Right cardiac atrium (tissue), 5 donors: ENCODE measurements around the gene IL22RA2. TPM values are rescaled to one million over a fixed set of nuclear protein-coding genes. Genes with fewer than 3 reads are reported as not detected.
A peak's percentile ranks its signal among the peaks of the same experiment; 100 is the strongest.

Source experiments
- ATAC-seq, 2 donors: fragments of 200-7000 bp; cut with Tn5 transposase; one replicate each; pipeline versions ENCODE4 v1.8.0 to v1.9.1; 2020; ENCODE audit warnings: moderate library complexity in 2 of 2, mild to moderate bottlenecking in 1 of 2
- DNase-seq, 3 donors: peaks; one replicate each; pipeline ENCODE4 v3.0.0-alpha.2; 2020
- H3K27ac ChIP-seq: one replicate; pipeline ENCODE4 v1.5.1; 2013; ENCODE audit warnings: mild to moderate bottlenecking, low read length, control low read depth, moderate library complexity
- H3K27me3 ChIP-seq: one replicate; pipeline ENCODE4 v1.6.1; 2013; ENCODE audit not compliant: control insufficient read depth, insufficient read depth
- H3K4me1 ChIP-seq: one replicate; pipeline ENCODE4 v1.6.1; 2013; ENCODE audit warnings: low read length; ENCODE audit not compliant: control insufficient read depth, insufficient read depth
- H3K4me3 ChIP-seq: one replicate; pipeline ENCODE4 v1.5.1; 2013; ENCODE audit warnings: low read length, control low read depth
- H3K9me3 ChIP-seq: one replicate; pipeline ENCODE4 v1.6.1; 2013; ENCODE audit warnings: low read length; ENCODE audit not compliant: control insufficient read depth
- WGBS: extraction: QIAGEN DNeasy Blood & Tissue Kit; methylation state at CpG from one replicate; pipeline ENCODE4 v1.1.7; 2013; 5-methylcytosine and 5-hydroxymethylcytosine counted together
- intact Hi-C, 4 donors: fragments of 100-400 bp; cut with DNase I; formaldehyde crosslinking; loops; one replicate each; pipeline versions ENCODE4 v1.11.0 to v1.14.0; 2022 to 2023
- polyA plus RNA-seq: library from polyadenylated mRNA; stranded (reverse); fragments of 200-250 nt; gene quantifications from one replicate; pipeline ENCODE4 v1.2.3, GENCODE V29; 2013
- total RNA-seq, 4 donors: library from RNA; stranded (reverse); fragmentation: NEBNext Ultra II Directional; extraction: Animal tissue kit (Norgen Biotek cat#: 25700); gene quantifications; one replicate each; pipeline ENCODE4 v1.2.1, GENCODE V29; 2021
- donor health status: healthy with polysubstance abuse.
- donor health status: DM: no; HTN: yes; CAD: no.
- donor health status: DM: no; HTN: no; CAD: no.
- donor health status: DM: no; HTN: yes; CAD: no; lungs with severe emphysema.
- donor health status: DM: yes; HTN: yes; CAD: no.

The IL22RA2 gene
- total and polyA plus RNA-seq, 5 donors: 0.05 to 0.14 (median 0.10) TPM; not detected in 1

DNA sequence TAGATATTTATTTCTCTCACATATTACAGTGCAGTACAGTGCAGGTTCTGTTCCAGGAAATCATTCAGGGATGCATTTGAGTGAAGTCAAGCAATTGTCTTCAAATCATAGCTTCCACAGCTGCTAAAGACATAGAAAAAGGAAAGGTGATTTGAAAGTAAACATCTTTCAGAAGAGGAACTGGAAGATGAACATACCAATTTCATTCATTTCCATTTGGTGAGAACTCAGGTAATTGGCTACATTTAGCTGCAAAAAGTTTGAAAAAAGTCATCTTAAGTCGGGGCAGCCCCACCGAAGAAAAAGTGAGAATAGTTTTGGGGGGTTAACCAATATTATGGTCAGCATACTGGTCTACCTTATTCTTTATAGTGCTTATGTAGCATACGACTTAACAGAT, 67.3 kb downstream of the IL22RA2 start:
- Histone ChIP-seq H3K9me3 (no peaks in the 10 kb centered on the region), H3K4me1 (no peaks in the 10 kb centered on the region), H3K27ac (no peak overlapping the region), H3K27me3 (no peaks in the 10 kb centered on the region), H3K4me3 (no peak overlapping the region)
- ATAC-seq (no peak), DNase-seq (no peak)
- WGBS: 86% methylated on average over 3 of the region's 3 CpGs
- intact Hi-C loops: loop anchor here in 1 of 4 donors (10.0 kb wide), 1 partner anchor 209 kb away; no protein-coding TSS in a partner anchor

DNA sequence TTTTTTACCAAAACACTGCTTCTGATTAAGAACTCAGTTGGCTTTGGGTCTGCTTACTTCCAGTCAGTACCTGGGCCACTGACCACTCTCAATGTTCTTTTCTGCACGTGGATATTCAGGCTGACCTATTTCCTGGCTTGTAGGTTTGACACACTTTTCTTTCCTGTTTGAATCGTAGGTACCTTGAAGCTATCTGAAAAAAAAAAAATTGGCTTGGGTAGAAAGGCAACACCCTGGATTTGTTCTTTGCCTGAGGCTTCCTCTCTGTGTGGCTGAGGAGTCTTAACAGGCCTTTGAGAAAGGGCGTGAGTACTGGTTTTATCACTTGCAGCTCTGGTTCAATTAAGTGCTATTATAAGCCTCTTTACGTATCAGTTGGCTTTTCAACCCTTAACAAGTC, 68.1 kb downstream of the IL22RA2 start:
- intact Hi-C loops: loop anchor here in 1 of 4 donors (10.0 kb wide), 1 partner anchor 209 kb away; no protein-coding TSS in a partner anchor
- 64% methylated on average over 4 of the region's 4 CpGs for WGBS
- peak overlapping the region; percentile 8 for H3K27ac ChIP-seq
- ATAC-seq: no peak
- H3K4me1 ChIP-seq: no peaks in the 10 kb centered on the region
- H3K4me3 ChIP-seq: no peak overlapping the region
- H3K9me3 ChIP-seq: no peaks in the 10 kb centered on the region
- H3K27me3 ChIP-seq: no peaks in the 10 kb centered on the region
- DNase-seq: no peak

DNA sequence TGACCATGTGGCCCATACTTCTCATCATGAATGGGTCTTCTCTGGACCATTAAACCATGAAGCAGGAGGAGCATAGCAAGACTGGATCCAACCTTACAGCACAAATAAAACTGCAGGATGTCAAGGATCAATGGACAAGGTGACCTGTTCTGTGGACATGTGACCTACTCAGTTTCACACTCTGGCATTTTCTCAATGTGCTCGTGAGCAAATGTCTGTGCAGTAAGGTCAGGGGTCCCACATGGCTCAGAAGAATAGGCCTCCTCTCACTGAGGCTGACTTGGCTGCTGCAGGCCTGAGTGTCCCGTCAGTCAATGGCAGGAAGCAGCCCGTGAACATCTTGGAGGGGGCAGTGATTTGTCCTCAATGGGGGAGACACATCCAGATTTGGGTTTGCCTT, 68.5 kb downstream of the IL22RA2 start:
- 84% methylated on average over 3 of the region's 3 CpGs for WGBS
- no peaks in the 10 kb centered on the region for H3K4me1 ChIP-seq
- H3K9me3 ChIP-seq: no peaks in the 10 kb centered on the region
- no peaks in the 10 kb centered on the region for H3K27me3 ChIP-seq
- DNase-seq (no peak), ATAC-seq (no peak)
- intact Hi-C loops: loop anchor here in 1 of 4 donors (10.0 kb wide), 1 partner anchor 210 kb away; no protein-coding TSS in a partner anchor
- H3K4me3 ChIP-seq: no peak overlapping the region
- peak overlapping the region; percentile 8 for H3K27ac ChIP-seq

DNA sequence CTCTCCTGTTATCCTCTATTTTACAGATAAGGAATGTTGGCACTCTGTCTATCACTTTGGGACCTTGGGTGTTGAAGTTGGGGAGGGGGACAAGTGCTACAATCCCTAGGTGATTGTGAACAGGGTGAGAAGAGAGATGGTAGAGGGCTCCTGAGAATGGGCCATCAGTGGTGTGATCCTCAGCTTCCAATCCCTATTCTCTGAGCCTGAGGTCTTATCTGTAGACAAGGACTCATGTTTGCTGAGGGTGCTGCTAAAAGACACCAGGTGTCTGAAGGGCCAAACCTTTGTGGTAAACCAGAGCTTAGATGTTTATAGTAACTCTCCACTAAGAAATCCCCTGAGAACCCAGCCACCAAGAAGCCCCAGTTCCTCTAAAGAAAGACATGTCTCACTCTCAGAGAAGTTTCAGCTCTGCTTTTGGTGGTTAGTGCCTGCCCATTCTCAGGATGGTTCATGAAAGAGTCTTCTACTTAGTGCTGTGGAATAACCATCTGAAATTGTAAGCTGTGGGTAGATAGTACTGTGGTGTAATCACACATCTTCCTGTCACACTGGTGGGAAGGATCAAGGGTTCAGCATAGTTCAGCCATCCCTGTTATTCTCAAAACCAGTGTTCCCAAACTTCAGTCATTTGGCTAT, 70.5 kb downstream of the IL22RA2 start:
- Histone ChIP-seq H3K27me3 (no peaks in the 10 kb centered on the region), H3K4me1 (no peaks in the 10 kb centered on the region), H3K27ac (no peak overlapping the region), H3K4me3 (no peak overlapping the region), H3K9me3 (no peaks in the 10 kb centered on the region)
- DNase-seq (no peak), ATAC-seq (no peak)
- intact Hi-C loops: loop anchor here in 1 of 4 donors (10.0 kb wide), 1 partner anchor 212 kb away; no protein-coding TSS in a partner anchor

DNA sequence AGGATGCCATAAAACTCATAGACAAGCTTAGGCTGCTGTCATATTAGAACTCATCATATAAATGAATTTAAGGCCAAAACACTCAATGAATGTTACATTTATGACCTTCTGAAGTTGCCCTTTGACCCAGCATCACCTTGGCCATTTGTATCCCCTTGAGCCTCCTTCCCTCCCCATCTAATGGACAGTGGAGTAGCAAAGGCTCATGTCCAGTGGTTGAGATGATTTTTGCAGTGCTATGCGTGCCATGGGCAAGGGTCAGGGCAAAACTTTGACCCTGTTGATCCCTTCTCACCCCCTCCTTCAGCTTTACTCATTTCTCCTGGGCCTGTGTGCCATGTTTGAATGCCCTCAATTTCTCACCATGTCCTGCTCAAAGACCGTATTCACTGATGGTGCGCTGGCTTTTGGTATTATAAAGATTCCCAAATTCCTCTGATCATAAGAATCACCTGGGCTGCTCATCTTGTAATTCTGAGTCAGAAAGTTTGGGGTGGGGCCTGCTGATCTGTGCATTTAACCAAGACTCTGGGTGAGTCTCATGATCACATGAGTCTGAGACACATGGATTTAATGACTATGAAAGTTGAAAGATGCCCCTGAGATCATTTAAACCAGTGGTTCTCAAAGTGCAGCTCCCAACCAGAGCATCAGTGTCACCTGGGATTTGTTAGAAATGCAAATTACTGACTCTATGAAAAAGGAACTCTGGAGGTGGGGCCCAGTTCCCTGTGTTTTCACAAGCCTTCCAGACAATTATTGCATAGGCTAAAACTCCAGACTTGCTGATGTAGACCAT, 71.2 kb downstream of the IL22RA2 start:
- Histone ChIP-seq H3K4me1 (no peaks in the 10 kb centered on the region), H3K9me3 (no peaks in the 10 kb centered on the region), H3K27ac (no peak overlapping the region), H3K27me3 (no peaks in the 10 kb centered on the region), H3K4me3 (no peak overlapping the region)
- no peak for ATAC-seq
- no peak for DNase-seq
- intact Hi-C loops: loop anchor here in 1 of 4 donors (10.0 kb wide), 1 partner anchor 213 kb away; no protein-coding TSS in a partner anchor
- WGBS: 96% methylated on average over 3 of the region's 3 CpGs

DNA sequence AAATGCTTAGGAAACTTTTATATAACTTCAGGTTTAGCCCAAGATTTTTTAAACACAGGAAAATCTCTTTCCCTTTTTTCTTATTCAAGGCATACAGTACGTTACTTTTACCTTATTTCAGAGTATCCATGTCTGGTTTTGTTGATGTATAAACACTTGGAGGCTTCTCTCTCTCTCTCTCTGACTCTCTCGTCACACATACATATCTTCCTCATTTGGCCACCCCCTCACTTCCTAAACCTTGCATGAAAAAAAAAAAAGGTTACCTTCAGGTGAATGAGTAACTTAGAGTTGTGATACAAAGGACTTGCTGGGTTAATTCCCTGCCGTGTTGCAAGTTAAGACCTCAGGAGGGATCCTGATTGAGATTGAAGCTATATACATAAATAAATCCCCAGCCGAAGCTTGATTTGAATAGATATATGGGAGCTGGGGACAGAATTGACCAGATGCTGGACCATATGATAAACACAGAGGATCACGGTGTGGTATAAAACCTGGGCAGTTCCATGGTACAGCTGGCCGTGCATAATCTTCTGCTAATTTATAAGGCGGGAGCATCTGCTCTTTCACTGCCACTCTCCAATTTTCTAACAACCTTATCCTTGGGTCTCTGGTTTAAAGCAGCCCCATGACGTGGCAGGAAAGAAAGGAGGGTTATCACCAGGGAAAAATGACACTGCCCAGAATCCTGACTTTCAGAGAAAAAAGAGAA, 73.6 kb downstream of the IL22RA2 start:
- no peak for DNase-seq
- WGBS: 84% methylated on average over 8 of the region's 8 CpGs
- intact Hi-C loops: loop anchor here (10.0 kb wide), 5 partner anchors 95 to 545 kb away; partner anchors contain the start of gene IFNGR1 (in 1 of the 4)
- ATAC-seq: no peak
- H3K27me3 ChIP-seq: no peaks in the 10 kb centered on the region
- no peak overlapping the region for H3K27ac ChIP-seq
- H3K9me3 ChIP-seq: no peaks in the 10 kb centered on the region
- no peak overlapping the region for H3K4me3 ChIP-seq
- peaks cover 2% of the 10 kb centered on the region for H3K4me1 ChIP-seq

DNA sequence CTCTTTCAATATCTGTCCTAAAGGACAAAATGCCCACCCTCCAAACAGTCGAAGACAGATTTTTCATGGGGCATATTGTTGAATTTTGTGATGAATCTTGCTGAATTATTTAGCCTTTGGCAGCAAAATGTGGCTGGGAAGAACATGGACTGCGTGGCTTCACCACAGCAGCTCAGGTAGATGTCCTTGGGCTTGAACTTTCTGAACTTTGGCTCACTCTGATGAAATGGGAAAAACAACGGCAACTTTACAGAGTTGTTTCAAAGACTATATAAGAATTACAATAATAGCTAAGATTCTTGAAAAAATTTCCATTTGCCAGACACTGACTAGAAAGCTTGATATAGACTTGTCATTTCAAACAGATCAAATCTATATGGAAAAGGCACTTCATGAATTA, 75.9 kb downstream of the IL22RA2 start:
- no peak for ATAC-seq
- Histone ChIP-seq H3K27ac (no peak overlapping the region), H3K4me3 (no peak overlapping the region), H3K9me3 (no peaks in the 10 kb centered on the region), H3K27me3 (no peaks in the 10 kb centered on the region), H3K4me1 (peaks cover 2% of the 10 kb centered on the region)
- intact Hi-C loops: loop anchor here (10.0 kb wide), 4 partner anchors 97 to 547 kb away; partner anchors contain the start of gene IFNGR1 (in 1 of the 4)
- 88% methylated on average over 3 of the region's 3 CpGs for WGBS
- no peak for DNase-seq

DNA sequence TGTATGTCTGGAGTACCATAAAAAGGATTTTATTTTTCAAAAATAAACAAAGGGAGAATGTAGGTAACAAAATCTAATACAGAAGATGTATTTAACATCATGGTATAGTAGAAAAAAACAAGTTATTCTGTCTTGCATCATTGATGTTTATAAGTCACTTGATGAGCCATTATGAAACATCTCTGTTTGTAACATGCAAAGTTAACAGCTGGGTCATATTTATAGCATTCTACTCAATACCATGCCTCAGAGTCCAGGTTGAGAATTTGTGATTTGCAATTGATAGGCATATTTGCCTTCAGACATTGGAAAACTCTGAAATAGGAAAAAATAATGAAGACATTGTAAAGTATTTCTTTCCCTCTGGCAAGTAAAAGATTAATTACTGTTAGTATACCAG, 76.4 kb downstream of the IL22RA2 start:
- Histone ChIP-seq H3K9me3 (no peaks in the 10 kb centered on the region), H3K4me3 (no peak overlapping the region), H3K4me1 (peaks cover 6% of the 10 kb centered on the region), H3K27me3 (no peaks in the 10 kb centered on the region), H3K27ac (no peak overlapping the region)
- intact Hi-C loops: loop anchor here (10.0 kb wide), 4 partner anchors 98 to 548 kb away; partner anchors contain the start of gene IFNGR1 (in 1 of the 4)
- no peak for DNase-seq
- no peak for ATAC-seq

DNA sequence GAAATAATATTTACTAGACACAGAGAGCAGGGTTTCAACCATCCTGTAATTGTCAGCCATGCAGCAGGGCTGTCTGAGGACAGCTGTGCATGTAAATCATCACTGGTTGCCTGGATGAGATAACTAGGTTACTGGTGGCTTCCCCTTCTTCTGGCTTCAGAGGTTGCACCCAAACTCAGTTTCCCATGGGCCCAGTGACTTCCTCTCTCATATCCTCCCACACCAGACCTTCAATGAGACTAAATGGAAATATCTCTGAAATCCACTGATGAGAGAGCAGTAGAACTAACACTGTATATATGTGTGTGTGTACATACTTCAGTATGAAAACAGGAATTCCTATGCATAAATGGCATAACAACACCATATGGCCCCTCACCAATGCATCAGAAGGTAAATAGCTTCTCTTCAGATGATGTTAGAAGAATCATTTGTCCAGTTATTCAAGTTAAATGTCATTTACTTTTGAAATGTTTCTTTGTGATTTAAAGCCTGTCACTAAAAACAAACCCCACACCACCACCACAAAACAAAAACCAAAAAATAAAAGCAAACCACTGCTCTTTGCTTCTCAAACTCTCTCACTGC, 77.7 kb downstream of the IL22RA2 start:
- H3K27ac ChIP-seq: no peak overlapping the region
- ATAC-seq: no peak
- no peaks in the 10 kb centered on the region for H3K27me3 ChIP-seq
- H3K4me1 ChIP-seq: peaks cover 6% of the 10 kb centered on the region
- H3K4me3 ChIP-seq: no peak overlapping the region
- intact Hi-C loops: loop anchor here (10.0 kb wide), 4 partner anchors 99 to 549 kb away; partner anchors contain the start of gene IFNGR1 (in 1 of the 4)
- no peaks in the 10 kb centered on the region for H3K9me3 ChIP-seq
- no peak for DNase-seq

DNA sequence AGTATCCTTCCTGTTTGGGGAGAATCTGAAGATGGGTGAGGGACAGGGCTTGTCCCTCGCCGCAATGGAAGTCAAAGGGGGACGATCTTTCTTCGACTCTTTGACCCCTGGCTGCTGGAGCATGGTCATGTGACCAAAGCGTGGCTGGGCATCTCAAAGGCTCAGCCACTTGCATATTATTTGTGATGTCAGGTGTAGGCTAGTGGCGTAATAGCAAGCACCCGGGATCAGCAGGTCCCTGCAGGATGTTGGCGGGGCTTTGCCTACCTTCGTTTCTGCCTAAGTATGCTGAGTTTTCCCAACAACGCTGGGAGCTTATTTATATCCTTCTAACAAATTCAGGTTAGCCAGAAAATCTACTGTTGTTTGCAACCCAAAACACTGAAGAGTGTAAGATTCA, 78.4 kb downstream of the IL22RA2 start:
- H3K27me3 ChIP-seq: no peaks in the 10 kb centered on the region
- ATAC-seq (no peak), DNase-seq (no peak)
- no peak overlapping the region for H3K27ac ChIP-seq
- no peaks in the 10 kb centered on the region for H3K9me3 ChIP-seq
- intact Hi-C loops: loop anchor here (10.0 kb wide), 4 partner anchors 100 to 550 kb away; partner anchors contain the start of gene IFNGR1 (in 1 of the 4)
- H3K4me3 ChIP-seq: no peak overlapping the region
- 82% methylated on average over 10 of the region's 10 CpGs for WGBS
- H3K4me1 ChIP-seq: peaks cover 6% of the 10 kb centered on the region
